ENCODE results near the gene KLK1. TPM values are rescaled to one million over a fixed set of nuclear protein-coding genes. Genes with fewer than 3 reads are reported as not detected.

Gene KLK1
- polyA plus RNA-seq, 2 of the 4 experiments (the other 2 are of a cell fraction) = 0.30 TPM; not detected in 1

DNA sequence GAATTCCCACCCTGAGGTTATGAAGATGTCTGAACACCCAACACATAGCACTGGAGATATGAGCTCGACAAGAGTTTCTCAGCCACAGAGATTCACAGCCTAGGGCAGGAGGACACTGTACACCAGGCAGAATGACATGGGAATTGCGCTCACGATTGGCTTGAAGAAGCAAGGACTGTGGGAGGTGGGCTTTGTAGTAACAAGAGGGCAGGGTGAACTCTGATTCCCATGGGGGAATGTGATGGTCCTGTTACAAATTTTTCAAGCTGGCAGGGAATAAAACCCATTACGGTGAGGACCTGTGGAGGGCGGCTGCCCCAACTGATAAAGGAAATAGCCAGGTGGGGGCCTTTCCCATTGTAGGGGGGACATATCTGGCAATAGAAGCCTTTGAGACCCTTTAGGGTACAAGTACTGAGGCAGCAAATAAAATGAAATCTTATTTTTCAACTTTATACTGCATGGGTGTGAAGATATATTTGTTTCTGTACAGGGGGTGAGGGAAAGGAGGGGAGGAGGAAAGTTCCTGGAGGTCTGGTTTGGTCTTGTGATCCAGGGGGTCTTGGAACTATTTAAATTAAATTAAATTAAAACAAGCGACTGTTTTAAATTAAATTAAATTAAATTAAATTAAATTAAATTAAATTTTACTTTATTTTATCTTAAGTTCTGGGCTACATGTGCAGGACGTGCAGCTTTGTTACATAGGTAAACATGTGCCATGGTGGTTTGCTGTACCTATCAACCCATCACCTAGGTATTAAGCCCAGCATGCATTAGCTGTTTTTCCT lies 38.1 kb upstream of the KLK1 start:
- TF ChIP-seq CBX2 (IDR thresholded peaks at IDR 0.05; ENCODE audit: borderline replicate concordance, low read depth) = no peak
- TF ChIP-seq POLR2AphosphoS2 (conservative IDR thresholded peaks at IDR 0.05; ENCODE audit: low read length) = no peak
- TF ChIP-seq NPAS2 (CRISPR knock-in tag; IDR thresholded peaks at IDR 0.05; ENCODE audit: borderline replicate concordance) = no peak
- TF ChIP-seq HOXB5 (CRISPR knock-in tag; IDR thresholded peaks at IDR 0.05) = no peak
- no peak for TF ChIP-seq MYC (IDR thresholded peaks at IDR 0.05; ENCODE audit: borderline replicate concordance, low read length)
- TF ChIP-seq, protein P1, sequence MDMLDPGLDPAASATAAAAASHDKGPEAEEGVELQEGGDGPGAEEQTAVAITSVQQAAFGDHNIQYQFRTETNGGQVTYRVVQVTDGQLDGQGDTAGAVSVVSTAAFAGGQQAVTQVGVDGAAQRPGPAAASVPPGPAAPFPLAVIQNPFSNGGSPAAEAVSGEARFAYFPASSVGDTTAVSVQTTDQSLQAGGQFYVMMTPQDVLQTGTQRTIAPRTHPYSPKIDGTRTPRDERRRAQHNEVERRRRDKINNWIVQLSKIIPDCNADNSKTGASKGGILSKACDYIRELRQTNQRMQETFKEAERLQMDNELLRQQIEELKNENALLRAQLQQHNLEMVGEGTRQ (IDR thresholded peaks at IDR 0.05) = no peak
- TF ChIP-seq MAZ (IDR thresholded peaks at IDR 0.05; ENCODE audit: borderline replicate concordance, low read depth, low read length) = no peak
- TF ChIP-seq RAD21 (conservative IDR thresholded peaks at IDR 0.05 in 1 of 2, IDR thresholded peaks at IDR 0.05 in 1 of 2) = no peak
- TF ChIP-seq NFE2L2 (conservative IDR thresholded peaks at IDR 0.05; ENCODE audit: low read length) = no peak
- TF ChIP-seq ZNF302 (CRISPR knock-in tag; IDR thresholded peaks at IDR 0.05) = no peak
- TF ChIP-seq, protein P2, sequence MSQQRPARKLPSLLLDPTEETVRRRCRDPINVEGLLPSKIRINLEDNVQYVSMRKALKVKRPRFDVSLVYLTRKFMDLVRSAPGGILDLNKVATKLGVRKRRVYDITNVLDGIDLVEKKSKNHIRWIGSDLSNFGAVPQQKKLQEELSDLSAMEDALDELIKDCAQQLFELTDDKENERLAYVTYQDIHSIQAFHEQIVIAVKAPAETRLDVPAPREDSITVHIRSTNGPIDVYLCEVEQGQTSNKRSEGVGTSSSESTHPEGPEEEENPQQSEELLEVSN (IDR thresholded peaks at IDR 0.05; ENCODE audit: borderline replicate concordance, low read depth) = no peak

DNA sequence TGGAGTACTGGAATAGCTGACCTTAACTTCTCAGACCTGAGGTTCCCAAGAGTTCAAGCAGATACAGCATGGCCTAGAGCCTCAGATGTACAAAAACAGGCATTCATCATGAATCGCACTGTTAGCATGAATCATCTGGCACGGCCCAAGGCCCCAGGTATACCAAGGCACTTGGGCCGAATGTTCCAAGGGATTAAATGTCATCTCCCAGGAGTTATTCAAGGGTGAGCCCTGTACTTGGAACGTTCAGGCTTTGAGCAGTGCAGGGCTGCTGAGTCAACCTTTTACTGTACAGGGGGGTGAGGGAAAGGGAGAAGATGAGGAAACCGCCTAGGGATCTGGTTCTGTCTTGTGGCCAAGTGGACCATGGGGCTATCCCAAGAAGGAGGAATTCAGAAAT lies 37.4 kb upstream of the KLK1 start:
- H3K9me3 ChIP-seq = peaks cover 18% of the 10 kb centered on the region
- WGBS (ENCODE audit: missing lambda C conversion rate) = 5% methylated on average over 5 of the region's 5 CpGs
- CTCF ChIA-PET = interaction anchor here (1.0 to 2.9 kb wide), 2 partner anchors 61 to 136 kb away, joined by 3 to 13 read pairs; no protein-coding TSS in a partner anchor
- DNase-seq (ENCODE audit: low read depth in 1 of 2, low spot score in 1 of 2) (no peak), ATAC-seq (no peak), FAIRE-seq (no peak)
- H3K4me1 ChIP-seq = no peaks in the 10 kb centered on the region
- no peak overlapping the region for H3K27ac ChIP-seq
- POLR2A ChIA-PET = no interaction called here
- H3K4me2 ChIP-seq = no peak overlapping the region
- no peak for TF ChIP-seq JUN (IDR thresholded peaks at IDR 0.05)
- H3K4me3 ChIP-seq = no peak overlapping the region

More for the DNA sequence above, 38.1 kb upstream of the KLK1 start:
- ATAC-seq (no peak), FAIRE-seq (no peak), DNase-seq (ENCODE audit: low read depth in 1 of 2, low spot score in 1 of 2) (no peak)
- ChIA-PET CTCF (interaction anchor here (1.0 to 2.9 kb wide), 2 partner anchors 61 to 137 kb away, joined by 3 to 13 read pairs; no protein-coding TSS in a partner anchor), POLR2A (no interaction called here)
- H3K4me1 ChIP-seq = no peaks in the 10 kb centered on the region
- H3K27ac ChIP-seq = no peak overlapping the region
- no peak overlapping the region for H3K4me2 ChIP-seq
- peaks cover 18% of the 10 kb centered on the region for H3K9me3 ChIP-seq
- H3K4me3 ChIP-seq = no peak overlapping the region
- WGBS (ENCODE audit: missing lambda C conversion rate) = 37% methylated on average over 7 of the region's 7 CpGs

DNA sequence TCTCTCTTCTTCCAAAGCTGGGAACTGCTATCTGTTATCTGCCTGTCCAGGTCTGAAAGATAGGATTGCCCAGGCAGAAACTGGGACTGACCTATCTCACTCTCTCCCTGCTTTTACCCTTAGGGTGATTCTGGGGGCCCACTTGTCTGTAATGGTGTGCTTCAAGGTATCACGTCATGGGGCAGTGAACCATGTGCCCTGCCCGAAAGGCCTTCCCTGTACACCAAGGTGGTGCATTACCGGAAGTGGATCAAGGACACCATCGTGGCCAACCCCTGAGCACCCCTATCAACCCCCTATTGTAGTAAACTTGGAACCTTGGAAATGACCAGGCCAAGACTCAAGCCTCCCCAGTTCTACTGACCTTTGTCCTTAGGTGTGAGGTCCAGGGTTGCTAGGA lies 36.3 kb upstream of the KLK1 start:
- Histone ChIP-seq H3K4me2 (no peak overlapping the region), H3K9me3 (peaks cover 18% of the 10 kb centered on the region), H3K27ac (no peak overlapping the region), H3K4me3 (no peak overlapping the region), H3K4me1 (no peaks in the 10 kb centered on the region)
- DNase-seq (ENCODE audit: low read depth in 1 of 2, low spot score in 1 of 2) (no peak), FAIRE-seq (no peak), ATAC-seq (no peak)
- 21% methylated on average over 3 of the region's 4 CpGs for WGBS (ENCODE audit: missing lambda C conversion rate)
- no peak for TF ChIP-seq POLR2A (IDR thresholded peaks at IDR 0.05; ENCODE audit: low read length)
- ChIA-PET CTCF (interaction anchor here (2.9 kb wide), 1 partner anchor 62 kb away, joined by 13 read pairs; no protein-coding TSS in a partner anchor), POLR2A (no interaction called here)

DNA sequence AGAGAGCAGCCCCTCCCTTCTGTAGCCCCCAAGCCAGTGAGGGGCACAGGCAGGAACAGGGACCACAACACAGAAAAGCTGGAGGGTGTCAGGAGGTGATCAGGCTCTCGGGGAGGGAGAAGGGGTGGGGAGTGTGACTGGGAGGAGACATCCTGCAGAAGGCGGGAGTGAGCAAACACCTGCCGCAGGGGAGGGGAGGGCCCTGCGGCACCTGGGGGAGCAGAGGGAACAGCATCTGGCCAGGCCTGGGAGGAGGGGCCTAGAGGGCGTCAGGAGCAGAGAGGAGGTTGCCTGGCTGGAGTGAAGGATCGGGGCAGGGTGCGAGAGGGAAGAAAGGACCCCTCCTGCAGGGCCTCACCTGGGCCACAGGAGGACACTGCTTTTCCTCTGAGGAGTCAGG lies 35.3 kb upstream of the KLK1 start:
- no peak overlapping the region for H3K4me2 ChIP-seq
- H3K4me1 ChIP-seq = no peaks in the 10 kb centered on the region
- peaks cover 18% of the 10 kb centered on the region for H3K9me3 ChIP-seq
- CTCF ChIA-PET = interaction anchor here (1.3 kb wide), 1 partner anchor 10 kb away, joined by 3 read pairs; no protein-coding TSS in a partner anchor
- H3K4me3 ChIP-seq = no peak overlapping the region
- no peak for ATAC-seq
- 18% methylated on average over 7 of the region's 7 CpGs for WGBS (ENCODE audit: missing lambda C conversion rate)
- no peak for DNase-seq (ENCODE audit: low read depth in 1 of 2, low spot score in 1 of 2)
- FAIRE-seq = no peak
- no peak overlapping the region for H3K27ac ChIP-seq
- POLR2A ChIA-PET = no interaction called here
- TF ChIP-seq, protein P3, sequence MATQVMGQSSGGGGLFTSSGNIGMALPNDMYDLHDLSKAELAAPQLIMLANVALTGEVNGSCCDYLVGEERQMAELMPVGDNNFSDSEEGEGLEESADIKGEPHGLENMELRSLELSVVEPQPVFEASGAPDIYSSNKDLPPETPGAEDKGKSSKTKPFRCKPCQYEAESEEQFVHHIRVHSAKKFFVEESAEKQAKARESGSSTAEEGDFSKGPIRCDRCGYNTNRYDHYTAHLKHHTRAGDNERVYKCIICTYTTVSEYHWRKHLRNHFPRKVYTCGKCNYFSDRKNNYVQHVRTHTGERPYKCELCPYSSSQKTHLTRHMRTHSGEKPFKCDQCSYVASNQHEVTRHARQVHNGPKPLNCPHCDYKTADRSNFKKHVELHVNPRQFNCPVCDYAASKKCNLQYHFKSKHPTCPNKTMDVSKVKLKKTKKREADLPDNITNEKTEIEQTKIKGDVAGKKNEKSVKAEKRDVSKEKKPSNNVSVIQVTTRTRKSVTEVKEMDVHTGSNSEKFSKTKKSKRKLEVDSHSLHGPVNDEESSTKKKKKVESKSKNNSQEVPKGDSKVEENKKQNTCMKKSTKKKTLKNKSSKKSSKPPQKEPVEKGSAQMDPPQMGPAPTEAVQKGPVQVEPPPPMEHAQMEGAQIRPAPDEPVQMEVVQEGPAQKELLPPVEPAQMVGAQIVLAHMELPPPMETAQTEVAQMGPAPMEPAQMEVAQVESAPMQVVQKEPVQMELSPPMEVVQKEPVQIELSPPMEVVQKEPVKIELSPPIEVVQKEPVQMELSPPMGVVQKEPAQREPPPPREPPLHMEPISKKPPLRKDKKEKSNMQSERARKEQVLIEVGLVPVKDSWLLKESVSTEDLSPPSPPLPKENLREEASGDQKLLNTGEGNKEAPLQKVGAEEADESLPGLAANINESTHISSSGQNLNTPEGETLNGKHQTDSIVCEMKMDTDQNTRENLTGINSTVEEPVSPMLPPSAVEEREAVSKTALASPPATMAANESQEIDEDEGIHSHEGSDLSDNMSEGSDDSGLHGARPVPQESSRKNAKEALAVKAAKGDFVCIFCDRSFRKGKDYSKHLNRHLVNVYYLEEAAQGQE (IDR thresholded peaks at IDR 0.05) = no peak
- no peak for TF ChIP-seq NPAS2 (CRISPR knock-in tag; IDR thresholded peaks at IDR 0.05; ENCODE audit: borderline replicate concordance)
- TF ChIP-seq, protein P4, sequence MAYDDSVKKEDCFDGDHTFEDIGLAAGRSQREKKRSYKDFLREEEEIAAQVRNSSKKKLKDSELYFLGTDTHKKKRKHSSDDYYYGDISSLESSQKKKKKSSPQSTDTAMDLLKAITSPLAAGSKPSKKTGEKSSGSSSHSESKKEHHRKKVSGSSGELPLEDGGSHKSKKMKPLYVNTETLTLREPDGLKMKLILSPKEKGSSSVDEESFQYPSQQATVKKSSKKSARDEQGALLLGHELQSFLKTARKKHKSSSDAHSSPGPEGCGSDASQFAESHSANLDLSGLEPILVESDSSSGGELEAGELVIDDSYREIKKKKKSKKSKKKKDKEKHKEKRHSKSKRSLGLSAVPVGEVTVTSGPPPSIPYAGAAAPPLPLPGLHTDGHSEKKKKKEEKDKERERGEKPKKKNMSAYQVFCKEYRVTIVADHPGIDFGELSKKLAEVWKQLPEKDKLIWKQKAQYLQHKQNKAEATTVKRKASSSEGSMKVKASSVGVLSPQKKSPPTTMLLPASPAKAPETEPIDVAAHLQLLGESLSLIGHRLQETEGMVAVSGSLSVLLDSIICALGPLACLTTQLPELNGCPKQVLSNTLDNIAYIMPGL (CRISPR knock-in tag; IDR thresholded peaks at IDR 0.05; ENCODE audit: borderline replicate concordance) = no peak
- no peak for TF ChIP-seq SMC3 (IDR thresholded peaks at IDR 0.05)
- TF ChIP-seq RNF2 (IDR thresholded peaks at IDR 0.05; ENCODE audit: borderline replicate concordance, low read depth) = no peak
- no peak for TF ChIP-seq HOXB13 (CRISPR knock-in tag; IDR thresholded peaks at IDR 0.05; ENCODE audit: low read depth)
- no peak for TF ChIP-seq JUNB (IDR thresholded peaks at IDR 0.05)
- no peak for TF ChIP-seq EHF (CRISPR knock-in tag; IDR thresholded peaks at IDR 0.05)
- no peak for TF ChIP-seq FOSL2 (IDR thresholded peaks at IDR 0.05)
- TF ChIP-seq FOSL2 (CRISPR knock-in tag; IDR thresholded peaks at IDR 0.05) = no peak
- TF ChIP-seq ESRRA (IDR thresholded peaks at IDR 0.05; ENCODE audit: borderline replicate concordance, low read length) = no peak
